T-helper 2 cell treated with Interferon-gamma antibody and Interleukin-4, amounts not matched to agents 5 μg/mL and 100 μg/mL, for 36 hours (primary cell): Measurements from ENCODE around the gene MYT1.

Experiments used
- DNase-seq: peaks from one replicate; pipeline ENCODE4 v3.0.0; 2021; ENCODE audit warnings: low spot score
- H3K27ac Mint-ChIP-seq: one replicate; pipeline ENCODE4 v1.8.0; 2021; ENCODE audit warnings: mild to moderate bottlenecking, mixed read lengths
- H3K27me3 Mint-ChIP-seq: one replicate; pipeline ENCODE4 v1.8.0; 2021; ENCODE audit warnings: low read depth, mixed read lengths
- H3K36me3 Mint-ChIP-seq: one replicate; pipeline ENCODE4 v1.8.0; 2021; ENCODE audit warnings: low read depth, mixed read lengths
- H3K4me1 Mint-ChIP-seq: one replicate; pipeline ENCODE4 v1.8.0; 2021; ENCODE audit warnings: low read depth, mixed read lengths
- H3K4me3 Mint-ChIP-seq: one replicate; pipeline ENCODE4 v1.8.0; 2022; ENCODE audit warnings: mild to moderate bottlenecking, moderate library complexity, mixed read lengths
- H3K9me3 Mint-ChIP-seq: one replicate; pipeline ENCODE4 v1.8.0; 2021; ENCODE audit warnings: mixed read lengths

The MYT1 gene

GRCh38 chr20:64145458-64146300 lies 18.6 kb upstream of the MYT1 start:
- Mint-ChIP-seq H3K4me3 (no peak overlapping the region), H3K27me3 (no peaks in the 10 kb centered on the region), H3K36me3 (no peaks in the 10 kb centered on the region), H3K4me1 (no peaks in the 10 kb centered on the region), H3K27ac (no peak overlapping the region), H3K9me3 (peaks cover 7% of the 10 kb centered on the region)
- DNase-seq, result no peak

- H3K36me3 Mint-ChIP-seq, result no peaks in the 10 kb centered on the region
- DNase-seq, result no peak
- H3K27me3 Mint-ChIP-seq, result no peaks in the 10 kb centered on the region
- no peaks in the 10 kb centered on the region for H3K4me1 Mint-ChIP-seq
- peaks cover 7% of the 10 kb centered on the region for H3K9me3 Mint-ChIP-seq
- H3K27ac Mint-ChIP-seq, result no peak overlapping the region
- H3K4me3 Mint-ChIP-seq, result no peak overlapping the region
These were observed 17.8 kb upstream of the MYT1 start for GRCh38 chr20:64146301-64146935.

GRCh38 chr20:64146936-64147477 lies 17.2 kb upstream of the MYT1 start:
- DNase-seq, result no peak
- H3K4me3 Mint-ChIP-seq, result no peak overlapping the region
- H3K9me3 Mint-ChIP-seq, result peaks cover 7% of the 10 kb centered on the region
- H3K4me1 Mint-ChIP-seq, result no peaks in the 10 kb centered on the region
- H3K27me3 Mint-ChIP-seq, result no peaks in the 10 kb centered on the region
- H3K27ac Mint-ChIP-seq, result no peak overlapping the region
- H3K36me3 Mint-ChIP-seq, result no peaks in the 10 kb centered on the region

- no peak for DNase-seq
- no peaks in the 10 kb centered on the region for H3K27me3 Mint-ChIP-seq
- no peak overlapping the region for H3K4me3 Mint-ChIP-seq
- no peaks in the 10 kb centered on the region for H3K36me3 Mint-ChIP-seq
- H3K9me3 Mint-ChIP-seq, result peaks cover 7% of the 10 kb centered on the region
- H3K27ac Mint-ChIP-seq, result no peak overlapping the region
- no peaks in the 10 kb centered on the region for H3K4me1 Mint-ChIP-seq
These were observed 15.7 kb upstream of the MYT1 start for GRCh38 chr20:64148581-64148980.

- H3K4me1 Mint-ChIP-seq, result no peaks in the 10 kb centered on the region
- no peaks in the 10 kb centered on the region for H3K36me3 Mint-ChIP-seq
- H3K4me3 Mint-ChIP-seq, result no peak overlapping the region
- no peak for DNase-seq
- no peaks in the 10 kb centered on the region for H3K27me3 Mint-ChIP-seq
- no peak overlapping the region for H3K27ac Mint-ChIP-seq
- peaks cover 7% of the 10 kb centered on the region for H3K9me3 Mint-ChIP-seq
These were observed 15.1 kb upstream of the MYT1 start for GRCh38 chr20:64149141-64149540.

GRCh38 chr20:64149809-64150560 lies 14.3 kb upstream of the MYT1 start:
- Mint-ChIP-seq H3K36me3 (no peaks in the 10 kb centered on the region), H3K9me3 (no peaks in the 10 kb centered on the region), H3K27me3 (no peaks in the 10 kb centered on the region), H3K27ac (no peak overlapping the region), H3K4me1 (no peaks in the 10 kb centered on the region), H3K4me3 (no peak overlapping the region)
- no peak for DNase-seq

- Mint-ChIP-seq H3K4me3 (no peak overlapping the region), H3K9me3 (no peaks in the 10 kb centered on the region), H3K36me3 (no peaks in the 10 kb centered on the region), H3K27me3 (no peaks in the 10 kb centered on the region), H3K27ac (no peak overlapping the region), H3K4me1 (no peaks in the 10 kb centered on the region)
- DNase-seq, result no peak
These were observed 13.3 kb upstream of the MYT1 start for GRCh38 chr20:64150756-64151632.

GRCh38 chr20:64151633-64152530 lies 12.4 kb upstream of the MYT1 start:
- Mint-ChIP-seq H3K4me1 (no peaks in the 10 kb centered on the region), H3K36me3 (no peaks in the 10 kb centered on the region), H3K27me3 (no peaks in the 10 kb centered on the region), H3K27ac (no peak overlapping the region), H3K4me3 (no peak overlapping the region), H3K9me3 (no peaks in the 10 kb centered on the region)
- no peak for DNase-seq

GRCh38 chr20:64152906-64153305 lies 11.3 kb upstream of the MYT1 start:
- Mint-ChIP-seq H3K27ac (no peak overlapping the region), H3K36me3 (no peaks in the 10 kb centered on the region), H3K4me1 (no peaks in the 10 kb centered on the region), H3K9me3 (no peaks in the 10 kb centered on the region), H3K27me3 (no peaks in the 10 kb centered on the region), H3K4me3 (no peak overlapping the region)
- no peak for DNase-seq

GRCh38 chr20:64153410-64153809 lies 10.8 kb upstream of the MYT1 start:
- no peak for DNase-seq
- Mint-ChIP-seq H3K27ac (no peak overlapping the region), H3K4me3 (no peak overlapping the region), H3K9me3 (no peaks in the 10 kb centered on the region), H3K27me3 (no peaks in the 10 kb centered on the region), H3K4me1 (no peaks in the 10 kb centered on the region), H3K36me3 (no peaks in the 10 kb centered on the region)

- no peak for DNase-seq
- H3K36me3 Mint-ChIP-seq, result no peaks in the 10 kb centered on the region
- H3K27ac Mint-ChIP-seq, result no peak overlapping the region
- H3K4me1 Mint-ChIP-seq, result no peaks in the 10 kb centered on the region
- no peak overlapping the region for H3K4me3 Mint-ChIP-seq
- no peaks in the 10 kb centered on the region for H3K9me3 Mint-ChIP-seq
- H3K27me3 Mint-ChIP-seq, result no peaks in the 10 kb centered on the region
These were observed 10.2 kb upstream of the MYT1 start for GRCh38 chr20:64153861-64154589.

GRCh38 chr20:64154590-64155257 lies 9.5 kb upstream of the MYT1 start:
- H3K36me3 Mint-ChIP-seq, result no peaks in the 10 kb centered on the region
- H3K27me3 Mint-ChIP-seq, result no peaks in the 10 kb centered on the region
- no peak overlapping the region for H3K27ac Mint-ChIP-seq
- H3K4me3 Mint-ChIP-seq, result no peak overlapping the region
- no peak for DNase-seq
- H3K4me1 Mint-ChIP-seq, result no peaks in the 10 kb centered on the region
- H3K9me3 Mint-ChIP-seq, result no peaks in the 10 kb centered on the region
